Stimulated activated CD4-positive, alpha-beta T cell treated with anti-CD3 and anti-CD28 coated beads, Interleukin-1b, Interleukin-23, amount 100 ng/mL, for 4 hours (primary cell): ENCODE data around the gene PAQR6.
"Not testable (repeated sequence)": the region's sequence is repeated elsewhere in the genome, so short reads cannot be mapped to it uniquely, and the experiment has no call there.

Experiments used
- DNase-seq, 2 donors: peaks; one replicate each; pipeline ENCODE4 v3.0.0-alpha.2; 2020; ENCODE audit warnings: low read depth in 2 of 2

PAQR6 gene

DNA sequence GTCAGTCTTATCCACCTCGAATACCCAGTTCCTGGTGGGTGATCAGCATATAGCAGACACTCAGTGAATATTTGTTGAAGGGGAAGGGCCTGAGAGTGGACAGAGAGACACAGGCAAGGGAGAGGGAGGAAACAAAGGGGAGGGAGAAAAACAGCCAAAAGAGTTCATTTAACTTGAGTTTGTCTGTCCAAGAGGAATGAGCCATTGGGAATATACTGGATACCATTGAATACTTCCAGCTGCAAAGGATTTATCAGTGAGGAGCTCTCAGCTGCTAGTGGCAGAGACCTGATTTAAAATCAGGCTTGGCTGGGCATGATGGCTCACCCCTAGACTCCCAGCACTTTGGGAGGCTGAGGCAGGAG is 17.4 kb downstream of the PAQR6 start:
- no peak for DNase-seq

GRCh38 chr1:156229809-156230472 is 17.9 kb downstream of the PAQR6 start:
- no peak for DNase-seq

- no peak for DNase-seq
Measured at GRCh38 chr1:156228501-156228900, 19.4 kb downstream of the PAQR6 start.

GRCh38 chr1:156226782-156227181 is 21.1 kb downstream of the PAQR6 start:
- DNase-seq: no peak

DNA sequence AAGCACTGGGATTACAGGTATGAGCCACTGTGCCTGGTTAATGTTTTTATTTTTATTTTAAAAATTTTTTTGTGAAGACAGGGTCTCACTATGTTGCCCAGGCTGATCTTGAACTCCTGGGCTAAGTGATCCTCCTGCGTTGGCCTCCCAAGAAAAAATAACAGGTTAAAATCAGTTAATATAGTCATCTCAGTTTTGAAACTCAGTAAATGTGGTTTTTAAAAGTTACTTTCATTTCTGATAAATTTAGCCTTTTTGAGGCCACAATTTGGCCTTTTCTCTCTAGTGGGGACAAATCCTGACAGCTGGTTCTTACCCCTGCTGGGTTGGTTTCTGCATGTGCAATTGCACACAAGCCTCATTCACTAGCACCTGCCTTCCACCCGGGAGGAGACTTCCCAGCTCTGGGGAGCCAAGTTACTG is 21.7 kb downstream of the PAQR6 start:
- DNase-seq: no peak

GRCh38 chr1:156225677-156226014 is 22.2 kb downstream of the PAQR6 start:
- DNase-seq: no peak

DNA sequence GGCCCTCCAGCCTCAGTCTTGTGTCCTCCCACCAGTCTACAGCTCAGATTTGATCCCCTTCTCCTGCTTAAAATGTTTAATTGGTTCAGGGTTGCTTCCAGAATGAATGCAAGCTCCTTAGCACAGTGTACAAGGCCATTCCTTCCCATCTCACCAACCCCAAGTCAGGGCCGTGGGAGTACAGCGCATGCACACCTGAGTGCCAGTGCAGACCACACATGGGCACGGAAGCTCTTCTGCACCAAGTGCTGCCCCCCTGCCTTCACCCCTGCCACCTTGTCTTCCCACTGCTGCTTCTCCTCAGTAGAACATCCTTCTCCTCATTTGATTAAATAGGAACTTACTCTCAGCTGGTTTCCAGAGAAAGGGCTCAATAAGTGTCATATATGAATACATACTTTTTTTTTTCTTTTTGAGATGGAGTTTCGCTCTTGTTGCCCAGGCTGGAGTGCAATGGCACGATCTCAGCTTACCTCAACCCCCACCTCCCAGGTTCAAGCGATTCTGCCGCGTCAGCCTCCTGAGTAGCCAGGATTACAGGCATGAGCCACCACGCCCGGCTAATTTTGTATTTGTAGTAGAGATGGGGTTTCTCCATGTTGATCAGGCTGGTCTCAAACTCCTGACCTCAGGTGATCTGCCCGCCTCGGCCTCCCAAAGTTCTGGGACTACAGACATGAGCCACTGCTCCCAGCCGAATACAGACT is 25.7 kb downstream of the PAQR6 start:
- DNase-seq: no peak

GRCh38 chr1:156220226-156220625 is 27.6 kb downstream of the PAQR6 start:
- no peak for DNase-seq

- peak in 1 of 2 donors; percentile 46 for DNase-seq
Measured at GRCh38 chr1:156217871-156218270, 30.0 kb downstream of the PAQR6 start.

- not testable (repeated sequence) for DNase-seq
Measured at GRCh38 chr1:156216361-156217086, 31.3 kb downstream of the PAQR6 start.

GRCh38 chr1:156214024-156214748 is 33.7 kb downstream of the PAQR6 start:
- no peak for DNase-seq

- DNase-seq: no peak
Measured at GRCh38 chr1:156213644-156213966, 34.3 kb downstream of the PAQR6 start.

DNA sequence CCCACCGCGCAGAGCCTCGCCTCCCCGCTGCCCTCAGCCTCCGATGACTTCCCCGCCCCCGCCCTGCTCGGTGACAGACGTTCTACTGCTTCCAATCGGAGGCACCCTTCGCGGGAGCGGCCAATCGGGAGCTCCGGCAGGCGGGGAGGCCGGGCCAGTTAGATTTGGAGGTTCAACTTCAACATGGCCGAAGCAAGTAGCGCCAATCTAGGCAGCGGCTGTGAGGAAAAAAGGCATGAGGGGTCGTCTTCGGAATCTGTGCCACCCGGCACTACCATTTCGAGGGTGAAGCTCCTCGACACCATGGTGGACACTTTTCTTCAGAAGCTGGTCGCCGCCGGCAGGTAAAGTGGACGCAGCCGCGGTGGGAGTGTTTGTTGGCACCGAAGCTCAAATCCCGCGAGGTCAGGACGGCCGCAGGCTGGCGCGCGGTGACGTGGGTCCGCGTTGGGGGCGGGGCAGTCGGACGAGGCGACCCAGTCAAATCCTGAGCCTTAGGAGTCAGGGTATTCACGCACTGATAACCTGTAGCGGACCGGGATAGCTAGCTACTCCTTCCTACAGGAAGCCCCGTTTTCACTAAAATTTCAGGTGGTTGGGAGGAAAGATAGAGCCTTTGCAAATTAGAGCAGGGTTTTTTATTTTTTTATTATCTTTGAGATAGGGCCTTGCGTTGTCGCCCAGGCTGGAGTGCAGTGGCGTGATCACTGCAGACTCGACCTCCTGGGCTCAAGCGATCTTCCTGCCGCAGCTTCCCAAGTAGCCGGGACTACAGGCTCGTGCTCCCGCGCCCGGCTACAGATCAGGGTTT is 34.8 kb downstream of the PAQR6 start, which contains the start of gene PMF1:
TSS of gene PMF1 (plus strand) at position 175 of the 811 bp plus-strand sequence. CDS start at position 184, 9 bp downstream.
- peak; percentile 93 to 94 for DNase-seq

- no peak for DNase-seq
Measured at GRCh38 chr1:156212130-156212529, 35.7 kb downstream of the PAQR6 start.

GRCh38 chr1:156211243-156211642 is 36.6 kb downstream of the PAQR6 start:
- DNase-seq: no peak

- no peak for DNase-seq
Measured at GRCh38 chr1:156204686-156205085, 43.2 kb downstream of the PAQR6 start.

DNA sequence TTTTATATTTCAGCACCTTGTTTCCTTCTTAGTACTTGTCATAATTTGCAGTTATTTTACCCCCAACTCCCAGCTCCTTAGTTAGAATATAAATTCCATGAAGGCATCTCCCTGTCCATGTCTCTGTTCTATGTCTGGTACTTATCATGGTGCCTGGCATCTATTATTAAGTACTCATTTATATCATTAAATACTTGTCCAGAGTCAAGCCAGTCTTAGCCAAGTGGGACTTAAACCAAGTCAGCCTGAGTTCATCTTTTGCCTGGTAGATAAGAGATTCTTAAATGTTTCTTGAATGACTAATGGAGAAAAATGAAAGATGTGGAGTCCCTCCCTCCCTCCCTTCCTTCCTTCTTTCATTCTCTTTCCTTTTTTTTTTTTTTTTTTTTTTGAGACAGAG is 44.5 kb downstream of the PAQR6 start:
- no peak for DNase-seq

- DNase-seq: no peak
Measured at GRCh38 chr1:156200044-156200443, 47.8 kb downstream of the PAQR6 start.

GRCh38 chr1:156198831-156199349 is 49.0 kb downstream of the PAQR6 start:
- no peak for DNase-seq

DNA sequence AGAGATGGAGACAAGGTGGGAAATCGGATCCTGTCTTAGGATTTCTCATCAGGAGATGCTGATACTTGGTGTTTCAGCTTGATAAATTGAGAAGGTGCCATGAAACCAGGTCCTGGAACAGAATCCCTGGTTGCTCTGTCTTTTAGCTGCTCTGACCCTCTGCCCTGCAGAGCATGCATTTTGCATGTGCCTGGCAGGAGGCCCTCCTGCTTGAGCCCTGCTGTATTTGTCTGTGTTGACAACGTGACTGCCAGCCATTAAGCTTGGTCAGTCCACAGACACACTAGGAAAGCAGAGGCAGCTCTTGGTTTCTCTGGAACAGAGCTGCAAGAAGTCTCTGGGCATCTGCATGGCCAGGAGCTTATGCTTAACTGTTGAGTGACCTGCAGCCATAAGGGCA is 51.4 kb downstream of the PAQR6 start:
- DNase-seq: no peak

DNA sequence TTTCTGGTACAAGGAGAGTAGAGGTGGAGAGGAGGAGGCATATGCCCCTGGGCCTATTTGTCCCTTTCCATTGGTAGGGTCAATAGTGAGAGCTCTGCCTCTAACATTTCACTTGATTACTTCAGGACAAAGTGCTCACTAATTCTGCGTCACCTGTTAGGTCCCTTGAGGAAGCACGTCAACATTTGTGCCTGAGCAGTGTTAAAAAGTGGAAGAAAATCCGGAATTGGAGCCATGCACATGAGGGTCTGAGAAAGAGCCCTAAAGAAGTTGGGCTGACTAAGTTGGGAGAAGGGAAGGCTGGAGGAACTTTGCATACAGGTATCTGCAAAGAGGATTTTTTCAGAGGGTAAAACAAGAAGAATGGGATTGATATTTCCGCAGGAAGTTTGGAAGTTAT is 52.0 kb downstream of the PAQR6 start:
- DNase-seq: no peak
